ENCODE results near the gene NFATC3.
A peak's percentile ranks its signal among the peaks of the same experiment; 100 is the strongest.

NFATC3 gene

GRCh38 chr16:68226116-68226515, 140.9 kb downstream of the NFATC3 start:
- H3K27ac ChIP-seq = no peak overlapping the region
- TF ChIP-seq CTCF (conservative IDR thresholded peaks at IDR 0.05) = no peak

DNA sequence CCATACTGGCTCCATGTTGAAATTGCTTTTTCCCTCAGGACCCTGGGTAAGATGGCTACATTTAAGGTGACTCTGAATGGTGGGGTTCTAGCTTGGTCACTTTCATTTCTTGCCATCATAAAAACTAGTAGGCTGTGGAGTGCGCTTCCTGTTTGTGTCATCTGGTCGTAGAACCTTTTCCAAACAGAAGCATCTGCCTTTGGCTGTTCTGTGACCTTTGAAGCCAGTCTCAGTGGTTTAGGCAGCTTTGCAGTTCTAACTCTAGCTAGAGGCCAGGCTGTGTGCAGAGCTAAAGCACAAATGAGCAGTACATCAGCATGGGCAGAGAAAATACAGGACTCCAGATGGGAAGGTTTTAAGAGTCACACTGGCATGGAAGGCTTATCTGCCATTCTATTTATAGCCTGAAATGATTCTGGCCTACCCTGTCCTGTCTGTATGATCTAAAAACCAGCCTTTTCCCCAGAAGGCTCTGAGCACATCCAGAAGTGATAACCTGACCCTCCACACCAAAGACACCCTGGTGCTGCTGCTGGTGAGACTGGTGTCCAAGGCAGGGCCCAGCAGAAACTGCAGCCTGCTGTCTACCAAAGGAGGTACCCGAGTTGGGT, 142.1 kb downstream of the NFATC3 start:
- TF ChIP-seq CTCF (conservative IDR thresholded peaks at IDR 0.05) = no peak
- H3K27ac ChIP-seq = peak overlapping the region; percentile 41

- H3K27ac ChIP-seq = peak overlapping the region; percentile 41
- TF ChIP-seq CTCF (conservative IDR thresholded peaks at IDR 0.05) = no peak
These were observed 142.8 kb downstream of the NFATC3 start for GRCh38 chr16:68227850-68228553.

- TF ChIP-seq CTCF (conservative IDR thresholded peaks at IDR 0.05) = no peak
- peak overlapping the region; percentile 41 for H3K27ac ChIP-seq
These were observed 143.5 kb downstream of the NFATC3 start for GRCh38 chr16:68228652-68229051.

- TF ChIP-seq CTCF (conservative IDR thresholded peaks at IDR 0.05) = peak; percentile 81
- peak overlapping the region; percentile 41 for H3K27ac ChIP-seq
These were observed 144.4 kb downstream of the NFATC3 start for GRCh38 chr16:68229431-68230175.

DNA sequence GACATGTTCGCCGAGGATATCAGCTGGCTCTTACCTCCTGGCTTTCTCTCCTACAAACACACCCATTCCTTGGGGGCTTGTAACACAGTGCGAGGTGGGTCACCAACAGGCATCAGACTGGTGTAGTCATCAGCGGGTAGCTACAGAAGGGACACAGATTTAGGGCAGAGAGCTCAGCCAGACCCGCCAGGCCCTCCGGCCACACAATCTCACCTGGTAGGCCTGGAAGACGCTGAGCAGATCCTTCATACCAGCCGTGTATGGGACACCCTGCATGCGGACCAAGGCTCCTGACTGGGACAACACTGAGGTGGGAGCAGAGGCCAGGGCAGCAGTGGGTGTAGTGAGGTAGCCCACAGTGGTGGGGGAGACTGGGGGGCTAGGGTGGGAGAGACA, 145.0 kb downstream of the NFATC3 start:
- peak overlapping the region; percentile 41; the same call in 1 of the 2 replicates for H3K27ac ChIP-seq
- TF ChIP-seq CTCF (conservative IDR thresholded peaks at IDR 0.05) = no peak

GRCh38 chr16:68230956-68231355, 145.8 kb downstream of the NFATC3 start:
- TF ChIP-seq CTCF (conservative IDR thresholded peaks at IDR 0.05) = no peak
- no peak overlapping the region for H3K27ac ChIP-seq
